ENCODE measurements around the gene SSUH2. TPM values are rescaled to one million over a fixed set of nuclear protein-coding genes. Genes with fewer than 3 reads are reported as not detected.

Gene SSUH2
- total and polyA plus RNA-seq, 2 of the 13 experiments (the other 11 are each of a cell fraction or from before 2014, with no cell fraction given) = 38.1 to 136 TPM

DNA sequence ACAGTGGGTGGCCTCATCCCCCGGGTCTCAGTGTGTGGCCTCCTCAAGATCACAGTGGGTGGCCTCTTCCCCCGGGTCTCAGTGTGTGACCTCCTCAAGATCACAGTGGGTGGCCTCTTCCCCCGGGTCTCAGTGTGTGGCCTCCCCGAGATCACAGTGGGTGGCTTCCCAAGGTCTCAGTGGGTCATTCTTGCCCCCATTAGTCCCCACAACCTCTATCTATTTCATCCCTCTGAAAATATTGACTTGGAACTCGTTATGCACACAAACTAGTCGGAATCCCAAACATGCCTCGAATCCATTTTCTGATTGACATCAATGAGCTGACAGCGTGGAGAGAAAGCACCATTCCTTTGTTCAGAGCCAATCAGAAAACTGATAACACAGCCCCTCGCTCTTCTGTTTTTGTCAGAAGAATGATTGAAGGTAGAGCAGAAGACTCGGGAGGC, 10.8 kb upstream of the SSUH2 start (continued):
- TF ChIP-seq, protein P1, sequence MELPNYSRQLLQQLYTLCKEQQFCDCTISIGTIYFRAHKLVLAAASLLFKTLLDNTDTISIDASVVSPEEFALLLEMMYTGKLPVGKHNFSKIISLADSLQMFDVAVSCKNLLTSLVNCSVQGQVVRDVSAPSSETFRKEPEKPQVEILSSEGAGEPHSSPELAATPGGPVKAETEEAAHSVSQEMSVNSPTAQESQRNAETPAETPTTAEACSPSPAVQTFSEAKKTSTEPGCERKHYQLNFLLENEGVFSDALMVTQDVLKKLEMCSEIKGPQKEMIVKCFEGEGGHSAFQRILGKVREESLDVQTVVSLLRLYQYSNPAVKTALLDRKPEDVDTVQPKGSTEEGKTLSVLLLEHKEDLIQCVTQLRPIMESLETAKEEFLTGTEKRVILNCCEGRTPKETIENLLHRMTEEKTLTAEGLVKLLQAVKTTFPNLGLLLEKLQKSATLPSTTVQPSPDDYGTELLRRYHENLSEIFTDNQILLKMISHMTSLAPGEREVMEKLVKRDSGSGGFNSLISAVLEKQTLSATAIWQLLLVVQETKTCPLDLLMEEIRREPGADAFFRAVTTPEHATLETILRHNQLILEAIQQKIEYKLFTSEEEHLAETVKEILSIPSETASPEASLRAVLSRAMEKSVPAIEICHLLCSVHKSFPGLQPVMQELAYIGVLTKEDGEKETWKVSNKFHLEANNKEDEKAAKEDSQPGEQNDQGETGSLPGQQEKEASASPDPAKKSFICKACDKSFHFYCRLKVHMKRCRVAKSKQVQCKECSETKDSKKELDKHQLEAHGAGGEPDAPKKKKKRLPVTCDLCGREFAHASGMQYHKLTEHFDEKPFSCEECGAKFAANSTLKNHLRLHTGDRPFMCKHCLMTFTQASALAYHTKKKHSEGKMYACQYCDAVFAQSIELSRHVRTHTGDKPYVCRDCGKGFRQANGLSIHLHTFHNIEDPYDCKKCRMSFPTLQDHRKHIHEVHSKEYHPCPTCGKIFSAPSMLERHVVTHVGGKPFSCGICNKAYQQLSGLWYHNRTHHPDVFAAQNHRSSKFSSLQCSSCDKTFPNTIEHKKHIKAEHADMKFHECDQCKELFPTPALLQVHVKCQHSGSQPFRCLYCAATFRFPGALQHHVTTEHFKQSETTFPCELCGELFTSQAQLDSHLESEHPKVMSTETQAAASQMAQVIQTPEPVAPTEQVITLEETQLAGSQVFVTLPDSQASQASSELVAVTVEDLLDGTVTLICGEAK (IDR thresholded peaks at IDR 0.05) = no peak
- TF ChIP-seq, protein P1 (CRISPR knock-in tag; IDR thresholded peaks at IDR 0.05) = no peak
- TF ChIP-seq HMG20B (CRISPR knock-in tag; conservative IDR thresholded peaks at IDR 0.05) (no peak), TEAD2 (CRISPR knock-in tag; IDR thresholded peaks at IDR 0.05) (no peak), ZNF30 (CRISPR knock-in tag; IDR thresholded peaks at IDR 0.05) (no peak), GPN1 (CRISPR knock-in tag; IDR thresholded peaks at IDR 0.05; ENCODE audit: borderline replicate concordance) (no peak), ZNF263 (CRISPR knock-in tag; IDR thresholded peaks at IDR 0.05) (no peak), ZNF776 (CRISPR knock-in tag; IDR thresholded peaks at IDR 0.05) (no peak), ZNF766 (CRISPR knock-in tag; IDR thresholded peaks at IDR 0.05; ENCODE audit: borderline replicate concordance) (no peak), IKZF1 (IDR thresholded peaks at IDR 0.05) (no peak), ZNF672 (CRISPR knock-in tag; IDR thresholded peaks at IDR 0.05) (no peak), SMARCC2 (IDR thresholded peaks at IDR 0.05) (no peak), ZNF234 (CRISPR knock-in tag; conservative IDR thresholded peaks at IDR 0.05) (no peak), ZNF816 (CRISPR knock-in tag; IDR thresholded peaks at IDR 0.05; ENCODE audit: borderline replicate concordance) (no peak), ZNF431 (CRISPR knock-in tag; IDR thresholded peaks at IDR 0.05; ENCODE audit: borderline replicate concordance, low read depth) (no peak), ZNF652 (CRISPR knock-in tag; IDR thresholded peaks at IDR 0.05; ENCODE audit: borderline replicate concordance, low read depth) (no peak), SP4 (CRISPR knock-in tag; IDR thresholded peaks at IDR 0.05) (no peak), XRCC5 (optimal IDR thresholded peaks at IDR 0.05; ENCODE audit: low read length) (no peak)
- TF ChIP-seq, protein P2, sequence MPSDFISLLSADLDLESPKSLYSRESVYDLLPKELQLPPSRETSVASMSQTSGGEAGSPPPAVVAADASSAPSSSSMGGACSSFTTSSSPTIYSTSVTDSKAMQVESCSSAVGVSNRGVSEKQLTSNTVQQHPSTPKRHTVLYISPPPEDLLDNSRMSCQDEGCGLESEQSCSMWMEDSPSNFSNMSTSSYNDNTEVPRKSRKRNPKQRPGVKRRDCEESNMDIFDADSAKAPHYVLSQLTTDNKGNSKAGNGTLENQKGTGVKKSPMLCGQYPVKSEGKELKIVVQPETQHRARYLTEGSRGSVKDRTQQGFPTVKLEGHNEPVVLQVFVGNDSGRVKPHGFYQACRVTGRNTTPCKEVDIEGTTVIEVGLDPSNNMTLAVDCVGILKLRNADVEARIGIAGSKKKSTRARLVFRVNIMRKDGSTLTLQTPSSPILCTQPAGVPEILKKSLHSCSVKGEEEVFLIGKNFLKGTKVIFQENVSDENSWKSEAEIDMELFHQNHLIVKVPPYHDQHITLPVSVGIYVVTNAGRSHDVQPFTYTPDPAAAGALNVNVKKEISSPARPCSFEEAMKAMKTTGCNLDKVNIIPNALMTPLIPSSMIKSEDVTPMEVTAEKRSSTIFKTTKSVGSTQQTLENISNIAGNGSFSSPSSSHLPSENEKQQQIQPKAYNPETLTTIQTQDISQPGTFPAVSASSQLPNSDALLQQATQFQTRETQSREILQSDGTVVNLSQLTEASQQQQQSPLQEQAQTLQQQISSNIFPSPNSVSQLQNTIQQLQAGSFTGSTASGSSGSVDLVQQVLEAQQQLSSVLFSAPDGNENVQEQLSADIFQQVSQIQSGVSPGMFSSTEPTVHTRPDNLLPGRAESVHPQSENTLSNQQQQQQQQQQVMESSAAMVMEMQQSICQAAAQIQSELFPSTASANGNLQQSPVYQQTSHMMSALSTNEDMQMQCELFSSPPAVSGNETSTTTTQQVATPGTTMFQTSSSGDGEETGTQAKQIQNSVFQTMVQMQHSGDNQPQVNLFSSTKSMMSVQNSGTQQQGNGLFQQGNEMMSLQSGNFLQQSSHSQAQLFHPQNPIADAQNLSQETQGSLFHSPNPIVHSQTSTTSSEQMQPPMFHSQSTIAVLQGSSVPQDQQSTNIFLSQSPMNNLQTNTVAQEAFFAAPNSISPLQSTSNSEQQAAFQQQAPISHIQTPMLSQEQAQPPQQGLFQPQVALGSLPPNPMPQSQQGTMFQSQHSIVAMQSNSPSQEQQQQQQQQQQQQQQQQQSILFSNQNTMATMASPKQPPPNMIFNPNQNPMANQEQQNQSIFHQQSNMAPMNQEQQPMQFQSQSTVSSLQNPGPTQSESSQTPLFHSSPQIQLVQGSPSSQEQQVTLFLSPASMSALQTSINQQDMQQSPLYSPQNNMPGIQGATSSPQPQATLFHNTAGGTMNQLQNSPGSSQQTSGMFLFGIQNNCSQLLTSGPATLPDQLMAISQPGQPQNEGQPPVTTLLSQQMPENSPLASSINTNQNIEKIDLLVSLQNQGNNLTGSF (CRISPR knock-in tag; IDR thresholded peaks at IDR 0.05) = no peak

Data from HepG2 (cell line).